HG03135 (cell line): ENCODE measurements around the gene LYSMD2.
A peak's percentile ranks its signal among the peaks of the same experiment; 100 is the strongest.

ENCODE experiments used
- ATAC-seq: cut with Tn5 transposase; IDR thresholded peaks from one replicate; pipeline ENCODE4 v1.9.1; 2021; ENCODE audit warnings: mild to moderate bottlenecking, moderate library complexity; ENCODE audit not compliant: unreplicated experiment

Gene LYSMD2

GRCh38 chr15:51752888-51753287 is 15.4 kb upstream of the LYSMD2 start:
- no peak for ATAC-seq

GRCh38 chr15:51751697-51752683 is 14.5 kb upstream of the LYSMD2 start:
- peak; percentile 51 for ATAC-seq

- peak; percentile 74 for ATAC-seq
Measured at GRCh38 chr15:51750792-51751696, 13.6 kb upstream of the LYSMD2 start, which contains the start of gene TMOD2. TMOD2 (plus strand) TSS chr15:51751597; CDS start chr15:51766442, 14,845 bp downstream.

DNA sequence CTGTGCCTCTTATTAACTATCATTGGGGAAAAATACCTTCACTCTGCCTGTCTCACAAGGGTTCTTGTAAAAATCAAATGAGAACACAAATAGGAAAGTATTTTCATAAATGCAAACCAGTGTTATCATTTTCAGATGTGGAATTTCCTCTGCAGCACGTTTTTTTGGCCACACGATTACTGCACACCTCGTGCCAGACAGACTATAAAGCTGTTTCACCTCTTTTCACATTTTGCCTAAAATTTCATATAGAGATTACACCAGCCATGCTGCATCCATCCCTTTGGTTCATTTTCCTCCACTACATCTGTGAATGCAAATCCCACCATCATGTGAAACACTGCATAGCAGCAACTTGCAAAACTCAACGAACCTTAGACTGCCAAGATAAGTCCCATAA is 12.7 kb upstream of the LYSMD2 start:
- no peak for ATAC-seq

DNA sequence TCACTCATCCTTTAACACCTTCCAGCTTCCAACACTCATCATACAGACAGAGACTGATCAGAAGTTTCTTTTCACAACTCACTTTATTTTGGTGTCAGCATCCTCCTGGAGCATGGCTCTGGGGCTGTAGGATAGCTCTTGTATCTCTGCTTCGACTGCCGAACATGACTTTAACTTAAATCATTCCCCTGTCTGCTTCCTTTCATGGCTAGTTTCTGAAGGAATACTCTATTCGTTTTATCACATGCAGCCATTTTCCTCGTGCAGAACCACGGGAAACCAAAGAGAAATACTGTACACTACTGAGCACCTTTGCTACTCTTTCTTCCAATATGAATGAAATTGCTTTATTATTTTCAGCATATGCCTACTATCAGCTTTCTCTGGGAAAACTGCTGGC is 11.9 kb upstream of the LYSMD2 start:
- no peak for ATAC-seq

DNA sequence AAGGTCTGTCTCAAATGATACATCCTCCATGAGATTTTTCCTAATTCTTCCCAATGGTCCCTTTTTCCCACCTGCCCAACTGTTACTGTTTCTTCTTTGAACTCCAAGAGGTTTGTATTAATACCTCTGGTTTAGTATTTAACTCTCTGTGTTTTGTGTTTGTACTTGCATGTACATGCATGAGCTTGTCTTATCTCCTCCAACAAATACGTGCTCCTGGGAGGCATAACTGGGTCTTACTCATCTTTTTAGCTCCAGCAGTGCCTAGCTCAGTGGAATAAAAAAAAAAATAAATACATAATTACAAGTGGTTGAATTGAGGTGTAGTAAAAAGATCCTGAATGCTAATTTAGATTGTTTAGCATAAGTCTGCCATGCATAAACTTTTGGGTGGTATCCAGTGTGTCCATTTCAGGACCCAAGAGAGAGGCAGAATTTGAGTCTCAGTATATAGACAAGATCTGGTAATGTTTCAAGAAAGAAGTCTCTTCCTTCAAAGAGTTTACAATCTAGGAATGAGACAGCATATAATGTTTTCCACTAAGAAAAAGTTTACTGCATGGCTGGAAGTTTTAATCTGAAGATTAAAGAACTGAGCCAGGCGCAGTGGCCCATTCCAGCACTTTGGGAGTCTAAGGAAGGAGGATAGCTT is 1.7 kb upstream of the LYSMD2 start:
- ATAC-seq: no peak

GRCh38 chr15:51738553-51738952 is 1.1 kb upstream of the LYSMD2 start:
- no peak for ATAC-seq

DNA sequence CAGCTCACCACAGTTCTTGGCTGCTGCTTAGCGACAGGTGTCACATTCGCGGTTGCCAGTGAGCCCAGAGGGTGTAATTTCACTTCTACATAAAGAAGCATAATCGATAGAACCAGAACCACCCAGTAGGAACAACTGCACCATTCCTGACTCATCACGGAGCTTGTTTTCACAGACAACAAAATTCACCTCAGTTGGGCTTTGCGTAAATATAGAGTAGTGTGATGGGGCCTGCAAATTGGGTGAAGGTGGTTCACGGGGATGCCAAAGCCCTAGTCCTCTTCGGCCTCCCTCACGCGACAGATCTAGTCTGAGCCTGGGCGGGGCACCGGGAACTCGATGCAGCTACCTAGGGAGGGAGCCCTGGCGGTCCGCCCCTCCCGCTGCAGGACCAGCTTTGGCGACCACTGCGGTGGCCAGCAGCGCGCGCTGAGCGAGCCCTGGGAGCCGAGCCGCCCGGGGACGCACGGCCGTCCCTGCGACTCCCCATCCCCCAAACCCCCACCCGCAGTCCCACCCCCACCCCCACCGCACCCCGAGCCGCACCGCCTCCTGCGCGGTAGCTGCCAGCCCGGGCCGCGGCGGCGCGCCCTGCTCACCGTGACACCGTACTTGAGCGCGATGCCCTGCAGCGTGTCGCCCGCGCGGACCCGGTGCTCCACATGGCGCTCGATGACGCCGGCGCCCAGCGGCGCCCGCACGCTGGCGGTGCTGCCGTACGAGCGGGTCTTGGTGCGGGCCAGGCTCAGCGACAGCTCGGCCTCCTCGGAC is 519 bp downstream of the LYSMD2 start:
- ATAC-seq: peak; percentile 37

- no peak for ATAC-seq
Measured at GRCh38 chr15:51736069-51736468, 1.4 kb downstream of the LYSMD2 start.

DNA sequence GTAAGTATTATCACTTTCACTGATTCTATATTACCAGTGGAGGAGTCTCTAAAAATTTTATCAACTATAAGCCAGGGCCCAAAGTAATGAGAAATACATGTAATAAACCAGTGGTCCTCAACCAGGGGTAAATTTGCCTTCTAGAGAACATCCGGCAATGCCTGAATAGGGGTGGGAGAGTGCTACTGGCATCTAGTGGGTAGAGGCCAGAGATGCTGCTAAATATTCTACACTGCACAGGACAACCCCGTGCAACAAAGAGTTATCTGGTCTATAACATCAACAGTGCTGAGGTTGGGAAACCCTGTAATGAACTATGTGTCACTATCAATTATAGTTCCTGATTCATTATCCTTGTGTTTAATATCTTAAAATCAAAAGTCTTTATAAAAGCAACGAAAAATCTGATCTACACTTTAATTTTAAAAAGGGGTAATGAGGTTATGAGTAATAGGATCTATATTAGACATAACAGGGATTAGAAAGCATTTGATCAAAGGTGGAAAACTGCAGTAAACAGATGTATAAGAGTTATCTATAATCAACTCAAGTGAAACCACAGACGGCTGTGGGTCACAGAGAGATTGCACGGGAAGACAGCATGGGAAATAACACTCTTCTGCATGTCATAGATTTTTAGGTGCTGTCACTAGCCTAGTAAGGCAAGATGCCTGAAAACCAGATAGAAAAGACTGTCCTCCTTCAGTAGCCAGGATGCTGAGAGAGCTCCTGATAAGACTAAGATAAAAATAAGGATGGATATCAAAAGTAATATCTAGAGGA is 2.0 kb downstream of the LYSMD2 start:
- ATAC-seq: no peak

GRCh38 chr15:51732646-51733045 is 4.8 kb downstream of the LYSMD2 start:
- no peak for ATAC-seq

GRCh38 chr15:51731549-51732267 is 5.7 kb downstream of the LYSMD2 start:
- peak; percentile 58 for ATAC-seq

DNA sequence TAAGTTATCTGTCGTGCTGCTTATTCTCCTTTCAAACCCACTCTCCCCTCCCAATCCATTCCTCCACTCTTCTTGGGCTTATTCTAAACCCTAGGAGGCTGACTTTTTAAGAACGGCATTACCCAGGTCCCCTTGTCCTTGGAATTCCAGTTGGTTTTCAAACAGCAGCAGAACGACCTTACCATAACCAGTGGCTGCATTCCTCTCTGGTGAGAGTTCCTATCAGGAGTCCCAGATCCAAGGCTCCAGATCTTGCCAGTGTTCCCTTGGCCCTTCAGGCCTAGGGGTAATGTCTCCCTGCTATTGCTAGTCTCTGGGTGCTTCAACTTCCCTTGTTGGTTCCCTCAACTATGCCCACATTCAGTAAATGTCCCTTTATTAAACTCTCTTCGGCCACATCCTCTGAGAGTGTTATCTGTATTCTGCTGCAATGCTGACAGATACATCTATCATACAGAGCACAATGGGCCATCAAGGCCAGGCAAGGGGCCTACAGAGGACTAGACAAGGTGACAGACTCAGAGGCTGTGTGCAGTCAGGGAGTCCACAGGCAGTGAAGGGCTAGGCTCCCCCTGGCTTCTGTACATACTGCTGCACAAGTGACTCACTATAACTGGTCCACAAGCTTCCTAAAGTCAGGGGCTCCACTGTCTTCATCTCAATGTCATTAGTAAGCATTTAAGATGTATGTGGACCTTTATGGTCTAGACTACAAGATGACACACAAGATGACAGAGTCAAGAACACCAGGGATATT is 10.1 kb downstream of the LYSMD2 start:
- no peak for ATAC-seq

- ATAC-seq: peak; percentile 71
Measured at GRCh38 chr15:51726302-51727073, 11.0 kb downstream of the LYSMD2 start.

- ATAC-seq: no peak
Measured at GRCh38 chr15:51724673-51725072, 12.8 kb downstream of the LYSMD2 start.

DNA sequence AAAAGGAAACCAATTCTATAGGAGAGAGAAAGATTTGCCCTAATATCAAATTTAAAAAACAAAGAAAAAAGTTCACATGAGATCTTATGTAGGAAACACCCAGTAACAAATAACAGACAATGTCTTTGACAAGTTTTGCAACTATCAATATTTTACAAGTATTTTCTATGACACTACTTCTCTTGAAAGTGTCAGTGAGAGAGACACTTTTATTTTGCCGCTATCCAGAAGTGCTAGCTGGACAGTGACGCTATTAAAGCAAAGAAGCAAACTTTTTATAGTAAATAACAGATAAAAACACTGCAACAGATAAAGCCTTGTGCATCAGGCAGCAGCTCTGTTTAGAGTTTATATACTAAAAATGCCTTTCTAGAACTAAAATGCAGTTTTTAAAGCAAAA is 13.3 kb downstream of the LYSMD2 start:
- ATAC-seq: no peak
